22Rv1 (cell line): Measurements from ENCODE around the gene ZCCHC7.

Experiments used
- CTCF ChIP-seq: fragments of 450-650 bp; IDR thresholded peaks from 2 replicates; pipeline ENCODE4 v1.5.1; 2017; ENCODE audit warnings: mild to moderate bottlenecking
- ZFX ChIP-seq: fragments of 450-650 bp; IDR thresholded peaks from 2 replicates; pipeline ENCODE4 v1.6.1; 2017; ENCODE audit warnings: antibody characterized with exemption, borderline replicate concordance

GRCh38 chr9:37241340-37241739 is 121.0 kb downstream of the ZCCHC7 start:
- TF ChIP-seq CTCF (no peak), ZFX (no peak)
